ENCODE results near the gene NUDT16. TPM values are rescaled to one million over a fixed set of nuclear protein-coding genes. Genes with fewer than 3 reads are reported as not detected.

NUDT16 gene
- total RNA-seq, 4 donors from 2014 or later = 10.0 to 18.3 (median 14.4) TPM

GRCh38 chr3:131396170-131396569 is 14.6 kb downstream of the NUDT16 start:
- Histone ChIP-seq H3K9me3 (no peaks in the 10 kb centered on the region), H3K27me3 (no peaks in the 10 kb centered on the region), H3K4me1 (no peaks in the 10 kb centered on the region), H3K27ac (no peak overlapping the region), H3K4me3 (no peak overlapping the region), H3K36me3 (no peaks in the 10 kb centered on the region)
- DNase-seq (peak; percentile 40 to 66), ATAC-seq (peak; percentile 93)
- intact Hi-C loops (cut with DNase I; ENCODE audit: low total_unique reads) = no loop called here
- TF ChIP-seq, protein P1, sequence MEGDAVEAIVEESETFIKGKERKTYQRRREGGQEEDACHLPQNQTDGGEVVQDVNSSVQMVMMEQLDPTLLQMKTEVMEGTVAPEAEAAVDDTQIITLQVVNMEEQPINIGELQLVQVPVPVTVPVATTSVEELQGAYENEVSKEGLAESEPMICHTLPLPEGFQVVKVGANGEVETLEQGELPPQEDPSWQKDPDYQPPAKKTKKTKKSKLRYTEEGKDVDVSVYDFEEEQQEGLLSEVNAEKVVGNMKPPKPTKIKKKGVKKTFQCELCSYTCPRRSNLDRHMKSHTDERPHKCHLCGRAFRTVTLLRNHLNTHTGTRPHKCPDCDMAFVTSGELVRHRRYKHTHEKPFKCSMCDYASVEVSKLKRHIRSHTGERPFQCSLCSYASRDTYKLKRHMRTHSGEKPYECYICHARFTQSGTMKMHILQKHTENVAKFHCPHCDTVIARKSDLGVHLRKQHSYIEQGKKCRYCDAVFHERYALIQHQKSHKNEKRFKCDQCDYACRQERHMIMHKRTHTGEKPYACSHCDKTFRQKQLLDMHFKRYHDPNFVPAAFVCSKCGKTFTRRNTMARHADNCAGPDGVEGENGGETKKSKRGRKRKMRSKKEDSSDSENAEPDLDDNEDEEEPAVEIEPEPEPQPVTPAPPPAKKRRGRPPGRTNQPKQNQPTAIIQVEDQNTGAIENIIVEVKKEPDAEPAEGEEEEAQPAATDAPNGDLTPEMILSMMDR (IDR thresholded peaks at IDR 0.05 in 4 of 5, conservative IDR thresholded peaks at IDR 0.05 in 1 of 5) = no peak
- no peak for TF ChIP-seq POLR2A (IDR thresholded peaks at IDR 0.05)
- in situ Hi-C loops (cut with MboI; ENCODE audit: low sequenced_read_pairs in 4 of 4) = no loop called here

GRCh38 chr3:131397889-131398288 is 16.3 kb downstream of the NUDT16 start:
- Histone ChIP-seq H3K27ac (no peak overlapping the region), H3K27me3 (no peaks in the 10 kb centered on the region), H3K36me3 (no peaks in the 10 kb centered on the region), H3K4me3 (no peak overlapping the region), H3K4me1 (no peaks in the 10 kb centered on the region), H3K9me3 (no peaks in the 10 kb centered on the region)
- DNase-seq = no peak
- in situ Hi-C loops (cut with MboI; ENCODE audit: low sequenced_read_pairs in 4 of 4) (no loop called here), intact Hi-C loops (cut with DNase I; ENCODE audit: low total_unique reads) (no loop called here)
- no peak for ATAC-seq
- TF ChIP-seq POLR2A (IDR thresholded peaks at IDR 0.05) = no peak
- TF ChIP-seq, protein P1 (IDR thresholded peaks at IDR 0.05 in 4 of 5, conservative IDR thresholded peaks at IDR 0.05 in 1 of 5) = no peak

- TF ChIP-seq POLR2A (IDR thresholded peaks at IDR 0.05) = no peak
- in situ Hi-C loops (cut with MboI; ENCODE audit: low sequenced_read_pairs in 4 of 4) = no loop called here
- H3K27ac ChIP-seq = no peak overlapping the region
- no peaks in the 10 kb centered on the region for H3K36me3 ChIP-seq
- H3K27me3 ChIP-seq = no peaks in the 10 kb centered on the region
- intact Hi-C loops (cut with DNase I; ENCODE audit: low total_unique reads) = no loop called here
- H3K4me1 ChIP-seq = no peaks in the 10 kb centered on the region
- ATAC-seq (no peak), DNase-seq (no peak)
- H3K9me3 ChIP-seq = no peaks in the 10 kb centered on the region
- no peak overlapping the region for H3K4me3 ChIP-seq
These were observed 20.4 kb downstream of the NUDT16 start for GRCh38 chr3:131401978-131402377.

- ATAC-seq = peak in 1 of 2 donors; percentile 36
These were observed 20.9 kb downstream of the NUDT16 start for GRCh38 chr3:131402391-131403039.

GRCh38 chr3:131403216-131403895 is 21.8 kb downstream of the NUDT16 start:
- in situ Hi-C loops (cut with MboI; ENCODE audit: low sequenced_read_pairs in 4 of 4) (no loop called here), intact Hi-C loops (cut with DNase I; ENCODE audit: low total_unique reads) (no loop called here)
- Histone ChIP-seq H3K27me3 (no peaks in the 10 kb centered on the region), H3K36me3 (no peaks in the 10 kb centered on the region), H3K27ac (no peak overlapping the region), H3K9me3 (no peaks in the 10 kb centered on the region), H3K4me1 (no peaks in the 10 kb centered on the region), H3K4me3 (no peak overlapping the region)
- ATAC-seq = no peak
- DNase-seq = no peak
- TF ChIP-seq, protein P1 (IDR thresholded peaks at IDR 0.05 in 4 of 5, conservative IDR thresholded peaks at IDR 0.05 in 1 of 5) = no peak
- TF ChIP-seq POLR2A (IDR thresholded peaks at IDR 0.05) = no peak

More at GRCh38 chr3:131402391-131403039, 20.9 kb downstream of the NUDT16 start:
- H3K27me3 ChIP-seq = no peaks in the 10 kb centered on the region
- TF ChIP-seq, protein P1 (IDR thresholded peaks at IDR 0.05 in 4 of 5, conservative IDR thresholded peaks at IDR 0.05 in 1 of 5) = no peak
- no peak for TF ChIP-seq POLR2A (IDR thresholded peaks at IDR 0.05)
- no peaks in the 10 kb centered on the region for H3K36me3 ChIP-seq
- no peak for DNase-seq
- H3K4me3 ChIP-seq = no peak overlapping the region
- H3K27ac ChIP-seq = no peak overlapping the region
- intact Hi-C loops (cut with DNase I; ENCODE audit: low total_unique reads) = no loop called here
- no peaks in the 10 kb centered on the region for H3K4me1 ChIP-seq
- H3K9me3 ChIP-seq = no peaks in the 10 kb centered on the region
- in situ Hi-C loops (cut with MboI; ENCODE audit: low sequenced_read_pairs in 4 of 4) = no loop called here
